Skin epidermis (tissue), 12 donors: ENCODE measurements around the gene C14orf93.
A peak's percentile ranks its signal among the peaks of the same experiment; 100 is the strongest.
"Not testable (repeated sequence)": the region's sequence is repeated elsewhere in the genome, so short reads cannot be mapped to it uniquely, and the experiment has no call there.

ENCODE experiments used
- H3K27ac ChIP-seq, 21 experiments: fragments of 200-600 bp; sonication (generic) in 11 of 21; one replicate each; pipeline ENCODE4 v1.5.0; 2020; ENCODE audit warnings: mild to moderate bottlenecking in 3 of 21, inconsistent platforms in 2 of 21, moderate library complexity in 2 of 21
- H3K4me3 ChIP-seq, 7 experiments: fragments of 200-600 bp; sonication (generic) in 2 of 7; one replicate each; pipeline ENCODE4 v1.5.0; 2020; ENCODE audit warnings: inconsistent platforms in 2 of 7, mild to moderate bottlenecking in 2 of 7, moderate library complexity in 1 of 7

C14orf93 gene

GRCh38 chr14:22951795-22952194, 58.1 kb downstream of the C14orf93 start:
- peak overlapping the region in 1 of 21 experiments; percentile 37 for H3K27ac ChIP-seq
- H3K4me3 ChIP-seq: not testable (repeated sequence)

DNA sequence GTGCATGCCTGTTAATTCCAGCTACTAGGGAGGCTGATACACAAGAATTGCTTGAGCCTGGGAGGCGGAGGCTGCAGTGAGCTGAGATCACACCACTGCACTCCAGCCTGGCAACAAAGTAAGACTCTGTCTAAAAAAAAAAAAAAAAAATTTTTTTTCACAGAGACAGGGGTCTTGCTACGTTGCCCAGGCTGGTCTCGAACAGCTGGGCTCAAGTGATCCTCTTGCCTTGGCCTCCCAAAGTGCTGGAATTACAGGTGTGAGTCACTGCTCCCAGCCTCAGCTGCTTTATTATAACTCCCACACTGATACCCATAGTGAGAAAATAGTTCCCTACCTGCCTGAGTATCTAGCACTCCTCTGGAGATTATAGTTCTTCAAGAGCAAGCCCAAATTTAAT, 64.3 kb downstream of the C14orf93 start:
- no peak overlapping the region for H3K27ac ChIP-seq
- no peak overlapping the region for H3K4me3 ChIP-seq

- no peak overlapping the region for H3K4me3 ChIP-seq
- H3K27ac ChIP-seq: no peak overlapping the region
Measured at GRCh38 chr14:22939684-22940083, 70.3 kb downstream of the C14orf93 start.
